ENCODE measurements around the gene CACNG5.

Gene CACNG5, protein sequence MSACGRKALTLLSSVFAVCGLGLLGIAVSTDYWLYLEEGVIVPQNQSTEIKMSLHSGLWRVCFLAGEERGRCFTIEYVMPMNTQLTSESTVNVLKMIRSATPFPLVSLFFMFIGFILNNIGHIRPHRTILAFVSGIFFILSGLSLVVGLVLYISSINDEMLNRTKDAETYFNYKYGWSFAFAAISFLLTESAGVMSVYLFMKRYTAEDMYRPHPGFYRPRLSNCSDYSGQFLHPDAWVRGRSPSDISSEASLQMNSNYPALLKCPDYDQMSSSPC

DNA sequence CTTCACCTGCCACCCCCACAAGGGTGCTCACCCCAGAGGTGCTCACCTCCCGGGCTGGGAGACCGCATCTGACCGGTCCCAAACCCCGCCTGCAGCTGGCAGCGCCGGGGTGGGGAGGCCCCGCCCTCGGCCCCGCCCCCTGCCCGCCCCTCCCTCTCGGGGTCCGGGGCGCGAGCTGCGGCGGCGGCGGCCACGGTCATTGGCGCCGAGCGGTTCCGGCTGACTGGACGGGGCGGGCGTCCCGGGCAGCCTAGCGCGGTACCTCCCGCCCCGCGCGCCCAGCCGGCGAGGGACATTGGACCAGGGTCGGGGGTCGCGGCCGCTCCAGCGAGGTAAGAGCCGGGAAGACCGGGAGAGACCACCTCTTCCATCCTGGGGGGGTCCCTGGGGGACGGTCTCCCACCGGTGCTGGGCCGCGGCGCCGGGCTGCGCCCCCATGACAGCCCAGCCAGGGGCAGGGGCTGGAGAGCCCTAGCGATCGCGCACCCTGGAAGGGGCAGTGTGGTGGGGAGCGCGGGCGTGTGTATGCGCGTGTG is at the start of gene CACNG5:
Gene CACNG5 (plus strand): TSS at position 199 of the 536 bp plus-strand sequence. CDS start 42,216 bp downstream, outside the sequence.
- in situ Hi-C loops (cut with MboI; ENCODE audit: low sequenced_read_pairs), result no loop called here

DNA sequence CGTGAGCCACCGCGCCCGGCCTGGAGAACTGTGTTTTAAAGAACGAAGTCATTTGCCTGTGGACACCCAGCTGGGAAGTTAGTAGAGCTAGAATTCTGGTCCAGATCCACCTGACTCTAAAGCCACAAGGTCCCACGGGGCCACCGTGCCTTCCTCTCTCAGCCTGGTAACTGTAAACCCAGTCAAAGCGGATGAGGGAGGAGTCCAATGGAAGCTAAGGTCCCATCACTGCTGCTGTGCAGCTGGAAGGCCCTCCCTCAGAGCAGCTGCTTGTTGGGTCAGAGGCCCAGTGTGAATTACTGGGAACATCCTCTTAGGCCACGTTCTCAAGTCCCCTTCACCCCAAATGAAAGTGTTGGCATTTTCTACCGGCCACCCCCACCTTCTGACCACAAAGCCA is 48.8 kb upstream of the CACNG5 start:
- in situ Hi-C loops (cut with MboI; ENCODE audit: low sequenced_read_pairs), result no loop called here

DNA sequence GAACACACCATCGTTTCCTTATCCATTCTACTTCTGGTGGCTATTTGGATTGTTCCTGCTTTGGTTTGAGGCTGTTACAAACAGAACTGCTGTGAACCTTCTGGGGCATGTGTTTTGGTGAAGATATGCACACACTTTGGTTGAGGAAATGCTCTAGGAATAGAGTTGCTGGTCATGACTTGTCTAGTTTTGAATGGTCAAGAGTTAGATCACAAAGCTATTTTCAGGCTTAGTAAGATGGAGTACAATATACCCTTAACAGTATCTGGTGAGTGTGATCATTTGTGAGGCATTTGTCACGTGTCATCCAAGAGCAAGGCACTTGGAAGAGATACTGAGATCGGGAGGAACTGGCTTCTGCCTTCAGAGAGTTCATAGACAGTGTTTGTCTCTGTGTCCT is 47.0 kb upstream of the CACNG5 start:
- in situ Hi-C loops (cut with MboI; ENCODE audit: low sequenced_read_pairs), result no loop called here

DNA sequence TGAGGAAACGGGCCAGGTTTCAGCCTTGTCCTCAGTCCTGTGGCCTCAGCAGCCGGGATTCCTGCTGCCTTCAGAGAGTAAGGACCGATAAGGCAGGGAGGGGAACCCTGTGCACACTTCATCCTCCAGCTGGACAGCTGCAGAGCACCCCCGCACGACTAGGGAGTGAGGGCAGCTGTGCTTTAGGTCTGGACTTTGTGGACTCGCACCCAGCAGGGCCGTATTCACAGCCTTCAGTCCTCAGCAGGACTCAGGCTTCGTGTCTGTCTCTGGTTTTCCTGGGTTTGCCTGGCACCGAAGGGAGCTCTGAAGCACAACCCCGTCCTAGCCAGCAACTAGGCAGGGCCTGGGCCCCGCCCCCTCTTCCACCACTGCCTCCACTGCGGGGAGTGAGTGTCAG is 45.8 kb upstream of the CACNG5 start:
- in situ Hi-C loops (cut with MboI; ENCODE audit: low sequenced_read_pairs), result no loop called here

DNA sequence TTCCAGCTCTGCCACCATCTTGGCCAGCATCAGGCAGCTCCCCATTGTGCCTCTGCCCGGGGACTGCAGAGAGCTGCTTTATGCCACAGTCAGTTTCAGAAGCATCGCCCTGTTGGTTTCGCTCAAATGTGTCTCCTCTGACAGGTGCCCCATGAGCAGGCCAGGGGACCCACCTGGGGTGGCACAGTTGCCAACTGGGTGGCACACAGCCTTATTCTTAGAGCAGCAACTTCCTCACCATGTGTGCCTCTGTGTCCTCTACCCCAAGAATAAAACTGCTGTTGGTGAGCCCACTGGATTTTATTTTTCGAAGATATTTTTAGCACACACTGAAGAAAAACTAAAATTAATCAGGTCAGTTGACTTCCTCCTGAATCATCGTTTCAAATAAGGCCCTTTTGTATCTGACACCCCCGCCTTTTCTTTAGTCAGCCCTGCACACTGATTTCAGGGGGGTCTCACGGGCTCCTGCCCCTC is 44.9 kb upstream of the CACNG5 start:
- in situ Hi-C loops (cut with MboI; ENCODE audit: low sequenced_read_pairs), result no loop called here

DNA sequence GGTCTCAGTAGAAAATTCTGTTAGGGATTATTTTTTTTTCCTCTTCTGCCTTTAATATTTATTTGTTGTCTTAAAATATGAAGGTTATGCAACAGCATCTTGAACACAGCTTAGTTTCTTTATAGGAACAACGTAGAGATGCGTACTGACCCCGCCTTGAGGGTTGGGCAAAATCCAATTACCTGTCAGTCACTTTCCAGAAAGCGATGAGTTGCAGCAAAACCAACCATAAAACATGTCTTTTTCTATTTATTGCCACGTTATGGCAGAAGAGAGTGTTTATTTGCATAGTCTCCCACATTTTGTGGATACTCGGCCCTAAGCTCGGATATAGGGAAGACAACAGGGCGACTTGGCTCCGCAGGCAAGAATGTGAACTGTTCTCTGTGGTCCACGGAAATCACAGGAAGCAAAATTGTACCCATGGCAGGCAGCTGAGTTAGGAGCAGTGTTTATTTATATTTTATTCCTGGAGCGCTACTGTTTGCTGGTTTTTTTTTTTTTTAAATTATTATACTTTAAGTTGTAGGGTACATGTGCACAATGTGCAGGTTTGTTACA is 44.3 kb upstream of the CACNG5 start:
- in situ Hi-C loops (cut with MboI; ENCODE audit: low sequenced_read_pairs), result no loop called here

DNA sequence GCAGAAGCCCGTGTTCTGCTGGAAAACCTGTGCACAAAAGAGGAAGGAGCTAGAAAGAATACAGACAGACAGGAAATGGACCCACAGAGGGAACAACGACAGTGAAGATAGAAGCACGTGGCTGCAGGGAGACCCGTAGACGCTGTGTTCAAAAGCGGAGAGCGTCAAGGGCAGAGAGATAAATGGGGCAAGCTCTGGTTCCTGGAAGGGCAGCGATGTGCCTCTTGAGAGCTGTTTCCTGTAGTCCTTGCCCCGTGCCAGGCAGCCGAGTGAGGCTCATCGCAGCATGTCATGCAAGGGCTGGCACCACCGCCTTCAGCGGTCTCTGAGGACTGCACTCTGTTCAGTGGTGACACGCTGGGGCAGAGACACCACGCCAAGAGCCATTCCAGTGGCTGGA is 43.6 kb upstream of the CACNG5 start:
- in situ Hi-C loops (cut with MboI; ENCODE audit: low sequenced_read_pairs), result no loop called here

DNA sequence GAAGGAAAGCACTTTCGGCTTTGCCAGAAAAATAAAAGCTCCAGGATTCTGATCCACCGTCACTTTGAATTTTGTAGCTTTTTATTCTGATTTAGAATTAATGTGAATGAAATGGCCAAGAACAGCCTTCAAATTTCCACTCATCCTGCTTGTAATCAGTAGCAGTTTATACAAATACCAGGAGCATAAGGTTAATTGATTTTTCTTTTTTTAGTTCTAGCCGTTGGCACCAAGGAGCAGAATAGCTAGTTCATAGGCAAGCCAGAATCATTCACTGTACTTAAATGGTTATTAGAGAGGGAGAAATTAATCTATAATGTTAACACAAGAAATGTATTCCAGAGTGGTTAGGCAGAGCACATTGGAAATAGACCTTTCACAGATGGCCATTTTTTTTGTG is 41.1 kb upstream of the CACNG5 start:
- in situ Hi-C loops (cut with MboI; ENCODE audit: low sequenced_read_pairs), result no loop called here

DNA sequence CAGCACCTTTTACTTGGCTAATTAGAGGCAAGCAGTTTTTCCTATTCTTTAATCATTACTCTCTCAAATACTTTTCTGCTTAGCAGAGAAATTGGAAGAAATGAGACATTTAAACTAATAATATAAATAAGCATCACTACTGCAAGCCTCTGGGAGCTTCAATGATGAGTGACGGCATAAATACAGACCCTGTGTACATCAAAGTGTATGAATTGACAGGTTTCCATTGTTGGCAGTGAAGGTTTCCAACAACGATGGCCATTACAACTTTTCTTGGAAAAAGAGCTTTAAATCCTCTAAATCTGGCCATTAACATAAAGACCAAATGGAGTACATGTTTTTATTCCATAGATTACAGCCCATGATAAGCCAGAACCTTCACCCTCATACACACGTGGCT is 39.4 kb upstream of the CACNG5 start:
- in situ Hi-C loops (cut with MboI; ENCODE audit: low sequenced_read_pairs), result no loop called here

DNA sequence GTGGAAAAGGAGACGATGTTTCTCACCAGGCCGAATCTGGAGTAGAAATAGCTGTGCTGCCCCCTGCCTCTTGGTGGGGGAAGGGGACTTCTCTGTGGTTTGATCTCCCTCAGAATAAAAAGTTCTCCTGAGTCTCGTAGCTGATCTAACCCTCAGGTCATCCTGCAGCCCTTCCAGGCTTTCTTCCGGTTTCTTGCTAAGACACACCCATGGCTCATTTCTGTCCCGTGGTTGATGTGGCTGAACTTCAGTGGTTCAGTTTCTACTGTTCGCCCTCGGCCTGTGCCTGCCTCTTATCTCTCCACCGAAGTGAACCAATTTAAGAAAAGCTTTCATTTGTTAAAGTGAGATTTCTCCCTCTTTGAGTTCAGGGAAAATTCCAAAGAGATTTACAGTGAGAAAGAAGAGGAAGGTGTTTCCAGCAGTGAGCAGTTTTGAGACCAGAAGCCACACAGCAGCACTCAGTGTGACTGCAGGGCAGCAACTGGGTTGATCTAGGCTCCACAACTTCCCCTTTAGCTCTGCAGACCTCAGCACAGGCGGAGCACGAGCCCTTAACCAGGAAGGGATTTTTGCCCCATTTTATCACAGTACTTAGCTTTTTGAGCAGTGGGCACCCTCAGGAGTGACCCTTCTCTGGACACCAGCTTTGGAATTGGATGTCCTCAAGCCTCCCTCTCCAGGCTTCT is 34.9 kb upstream of the CACNG5 start:
- in situ Hi-C loops (cut with MboI; ENCODE audit: low sequenced_read_pairs), result no loop called here

DNA sequence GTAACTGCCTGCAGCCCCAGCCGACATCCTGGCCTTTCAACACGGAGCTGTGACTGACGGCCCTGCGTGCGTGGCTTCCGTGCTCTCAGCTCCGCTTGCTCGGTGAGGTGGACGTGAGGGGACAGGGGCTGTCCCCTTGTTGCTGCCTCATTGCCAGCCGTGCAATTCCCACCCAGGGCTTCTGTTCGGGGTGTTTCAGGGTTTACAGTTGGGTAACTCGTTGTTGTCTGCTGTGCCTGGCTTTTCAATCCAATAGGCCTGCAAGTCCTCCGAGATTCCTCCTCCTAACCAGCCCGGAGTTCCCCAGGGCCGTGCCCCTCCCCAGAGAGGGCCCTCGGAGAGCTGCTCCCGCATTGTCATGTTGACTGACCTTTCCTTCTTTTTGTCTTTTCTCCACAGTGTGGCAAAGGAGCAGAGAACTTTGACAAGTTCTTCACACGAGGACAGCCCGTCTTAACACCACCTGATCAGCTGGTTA is 31.4 kb upstream of the CACNG5 start:
- in situ Hi-C loops (cut with MboI; ENCODE audit: low sequenced_read_pairs), result no loop called here

DNA sequence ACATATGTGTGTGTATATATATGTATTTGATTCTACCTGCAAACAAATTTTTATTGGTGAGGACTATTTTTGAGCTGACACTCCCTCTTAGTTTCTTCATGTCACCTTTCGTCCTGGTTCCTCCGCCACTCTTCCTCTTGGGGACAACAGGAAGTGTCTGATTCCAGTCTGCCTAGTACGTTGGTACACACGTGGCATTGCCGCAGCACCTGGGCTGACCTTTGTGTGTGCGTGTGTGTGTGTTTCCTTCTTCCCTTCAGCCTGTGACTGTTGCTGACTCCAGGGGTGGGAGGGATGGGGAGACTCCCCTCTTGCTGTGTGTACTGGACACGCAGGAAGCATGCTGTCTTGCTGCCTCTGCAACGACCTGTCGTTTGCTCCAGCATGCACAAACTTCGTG is 29.4 kb upstream of the CACNG5 start:
- in situ Hi-C loops (cut with MboI; ENCODE audit: low sequenced_read_pairs), result no loop called here

DNA sequence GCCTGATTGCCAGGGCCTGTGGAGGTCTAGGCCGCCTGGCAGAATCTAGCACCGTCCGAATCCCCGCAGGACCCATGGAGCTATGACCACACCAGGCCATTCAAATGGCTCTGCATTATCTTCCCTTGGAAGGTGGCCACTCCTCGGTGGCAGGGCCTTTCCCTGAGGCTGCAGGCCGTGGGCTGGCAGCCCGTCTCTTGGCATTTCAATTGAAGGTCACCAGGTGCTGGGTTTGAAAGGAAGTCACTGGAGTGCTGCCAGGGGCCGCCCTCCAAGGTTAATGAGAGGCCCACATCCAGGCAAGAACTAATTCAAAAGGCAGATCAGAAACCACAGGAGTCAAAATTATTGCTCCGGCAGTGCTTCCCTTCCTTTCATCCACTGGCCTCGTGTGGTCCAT is 27.7 kb upstream of the CACNG5 start:
- in situ Hi-C loops (cut with MboI; ENCODE audit: low sequenced_read_pairs), result no loop called here

DNA sequence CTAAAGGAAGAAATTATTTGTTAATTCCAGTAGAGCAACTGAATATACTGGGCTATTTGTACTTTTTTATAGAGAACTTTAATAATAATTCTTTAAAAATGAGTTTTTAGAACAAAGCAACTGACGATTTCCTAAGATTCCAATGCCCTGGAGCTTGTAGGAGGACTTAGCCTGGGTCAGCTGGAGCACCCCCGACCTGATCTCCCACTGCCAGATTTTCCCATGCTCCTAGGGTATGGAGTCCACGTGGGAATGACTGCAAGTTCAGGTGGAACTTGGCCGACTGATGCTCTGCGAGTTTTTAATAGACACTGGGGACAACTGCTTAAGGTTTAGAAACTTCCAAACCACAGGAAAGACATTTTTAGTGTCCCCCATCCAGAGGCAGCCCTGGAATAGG is 25.5 kb upstream of the CACNG5 start:
- in situ Hi-C loops (cut with MboI; ENCODE audit: low sequenced_read_pairs), result no loop called here

DNA sequence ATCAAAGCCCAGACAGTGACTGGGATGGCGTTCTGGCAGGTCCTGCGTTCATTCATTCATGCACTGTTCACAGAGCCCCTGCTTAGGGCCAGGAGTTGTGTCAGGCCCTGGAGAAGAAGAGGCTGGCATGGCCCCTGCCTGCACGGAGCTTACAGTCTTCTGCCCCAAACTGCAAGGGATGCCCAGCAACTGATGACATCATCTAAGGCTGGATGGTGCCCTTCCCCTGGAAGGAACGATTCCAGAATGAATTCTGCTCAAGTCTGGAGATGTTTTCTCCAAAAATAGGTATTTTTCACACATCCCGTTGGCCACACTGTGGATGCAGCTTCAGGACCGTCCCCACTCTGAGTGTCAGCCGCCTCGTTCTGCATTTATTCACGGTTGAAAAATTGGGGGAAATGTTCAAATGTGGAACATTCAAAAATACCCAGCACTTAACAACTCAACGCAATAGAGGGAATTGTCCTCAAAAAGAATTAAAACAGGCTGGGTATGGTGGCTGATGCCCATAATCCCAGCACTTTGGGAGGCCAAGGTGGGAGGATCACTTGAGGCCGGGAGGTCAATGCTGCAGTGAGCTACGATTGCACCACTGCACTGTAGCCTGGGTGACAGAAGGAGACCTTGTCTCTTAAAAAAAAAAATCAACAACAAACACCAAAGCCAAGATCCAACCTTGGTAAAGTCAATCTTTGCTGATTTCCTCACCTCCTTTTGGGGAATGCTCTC is 23.8 kb upstream of the CACNG5 start:
- in situ Hi-C loops (cut with MboI; ENCODE audit: low sequenced_read_pairs), result no loop called here

DNA sequence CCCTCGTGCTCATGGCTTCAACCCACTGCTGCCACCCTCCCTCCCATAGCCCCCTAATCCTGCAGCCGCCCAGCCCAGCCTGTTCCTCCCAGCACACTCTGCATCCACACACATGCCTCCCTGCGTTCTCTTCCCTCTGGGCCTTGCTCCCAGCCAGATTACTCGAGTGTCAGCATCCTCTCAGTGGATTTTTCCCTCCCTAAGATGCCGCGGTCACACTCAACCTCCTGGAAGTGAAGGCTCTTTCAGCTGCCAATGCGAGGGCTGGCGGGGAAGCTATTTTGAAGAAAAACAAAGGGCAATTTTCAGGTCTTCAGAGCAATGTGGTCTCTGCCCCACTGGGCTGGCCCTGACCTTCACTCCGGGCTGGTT is 23.2 kb upstream of the CACNG5 start:
- in situ Hi-C loops (cut with MboI; ENCODE audit: low sequenced_read_pairs), result no loop called here

DNA sequence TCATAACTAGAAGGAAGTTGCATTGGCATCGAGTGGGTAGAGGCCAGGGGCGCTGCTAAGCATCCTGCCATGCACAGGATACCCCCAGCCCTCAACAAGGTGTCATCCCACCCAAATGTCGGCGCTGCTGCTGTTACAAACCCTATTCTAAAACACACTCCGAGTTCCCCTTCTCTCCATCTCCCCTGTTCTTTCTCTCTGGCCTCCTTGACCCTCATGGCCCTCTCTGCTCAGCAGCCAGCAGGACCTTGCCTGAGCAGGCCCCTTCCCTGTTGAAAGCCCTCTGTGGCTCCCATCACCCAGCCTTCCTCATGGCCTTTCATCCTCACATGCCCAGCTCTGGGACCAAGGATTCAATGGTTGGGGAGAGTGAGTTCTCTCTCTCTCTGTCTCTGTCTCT is 22.3 kb upstream of the CACNG5 start:
- in situ Hi-C loops (cut with MboI; ENCODE audit: low sequenced_read_pairs), result no loop called here

DNA sequence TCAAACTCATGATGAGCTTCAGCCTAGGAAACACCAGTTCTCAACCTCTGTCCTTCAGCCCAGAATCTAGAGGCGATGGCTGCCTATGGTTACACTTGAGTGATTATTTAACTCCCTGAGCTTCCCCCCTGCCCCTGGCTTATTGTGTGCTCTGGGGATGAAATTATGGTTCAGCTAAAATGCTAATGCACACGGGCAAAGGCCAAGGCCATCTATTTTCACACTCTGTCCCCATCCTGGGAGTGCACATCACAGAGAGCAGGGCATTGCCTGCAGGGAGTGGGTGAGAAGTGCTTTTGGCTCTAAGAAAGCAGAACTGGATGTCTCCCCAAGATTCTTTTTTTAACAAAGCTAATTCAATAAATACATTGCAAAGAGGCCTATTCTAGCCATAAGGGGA is 21.6 kb upstream of the CACNG5 start:
- in situ Hi-C loops (cut with MboI; ENCODE audit: low sequenced_read_pairs), result no loop called here

DNA sequence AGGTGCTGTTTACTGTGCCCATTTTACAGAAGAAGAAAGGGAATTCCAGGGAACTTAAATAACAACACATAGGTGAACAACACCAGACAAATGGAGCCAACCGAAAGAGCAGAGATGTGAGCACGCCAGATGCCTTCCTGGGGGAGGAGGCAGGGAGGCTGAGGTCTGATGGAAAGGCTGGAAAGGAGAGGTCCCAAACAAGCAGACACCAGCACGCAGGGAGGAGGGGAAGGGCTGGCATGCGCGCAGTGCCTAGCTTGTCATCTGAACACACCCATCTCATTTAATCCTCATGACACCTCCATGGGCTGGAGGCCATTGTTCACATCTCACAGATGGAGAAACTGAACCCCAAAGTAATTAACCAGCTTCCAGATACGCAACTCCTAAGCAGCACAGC is 20.9 kb upstream of the CACNG5 start:
- in situ Hi-C loops (cut with MboI; ENCODE audit: low sequenced_read_pairs), result no loop called here

DNA sequence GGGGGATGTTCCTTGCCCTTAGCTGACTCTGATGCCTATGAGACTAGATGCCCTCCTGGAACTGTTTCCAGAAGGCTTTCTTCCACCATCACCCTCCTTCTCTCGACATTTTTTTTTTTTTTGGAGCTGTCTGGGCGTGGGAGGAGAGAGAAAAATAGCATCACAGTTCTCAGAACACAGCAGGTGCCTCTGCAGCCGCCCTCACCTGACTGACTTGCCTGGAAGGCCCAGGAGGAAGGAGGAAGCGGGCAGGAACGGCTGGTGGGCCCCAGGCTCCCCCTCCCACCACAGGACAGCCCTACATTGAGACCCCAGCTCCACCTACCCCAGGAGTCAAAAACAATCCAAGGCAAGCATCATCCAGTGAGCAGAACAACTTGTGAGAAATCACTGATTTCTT is 20.3 kb upstream of the CACNG5 start:
- in situ Hi-C loops (cut with MboI; ENCODE audit: low sequenced_read_pairs), result no loop called here

DNA sequence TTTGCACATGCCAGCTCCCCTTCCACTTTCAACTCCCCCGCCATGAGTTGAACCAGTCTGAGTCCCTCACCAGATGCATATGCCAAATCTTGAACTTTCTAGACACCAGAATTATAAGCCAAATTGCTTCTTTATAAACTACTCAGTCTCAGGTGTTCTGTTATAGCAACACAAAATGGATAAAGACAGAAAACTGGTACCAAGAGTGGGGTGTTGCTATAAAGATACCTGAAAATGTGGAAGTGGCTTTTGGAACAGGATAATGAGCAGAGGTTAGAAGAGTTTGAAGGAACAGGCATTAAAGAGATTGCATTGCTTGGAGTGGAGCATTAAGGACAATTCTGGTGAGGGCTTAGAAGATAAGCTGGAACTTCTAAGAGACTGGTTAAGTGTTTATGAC is 17.2 kb upstream of the CACNG5 start:
- in situ Hi-C loops (cut with MboI; ENCODE audit: low sequenced_read_pairs), result no loop called here

Measured in HL-60/S4 treated with phorbol 12-myristate 13-acetate at 8.2 ng/mL for 4 days and 3 days (cell line).